ENCODE results near the gene PPP3CB.

GRCh38 chr10:73471226-73471625 lies 24.6 kb downstream of the PPP3CB start:
- TF ChIP-seq ZNF274 (IDR thresholded peaks at IDR 0.05; ENCODE audit: low read depth, low read length) (no peak), SUZ12 (IDR thresholded peaks at IDR 0.05; ENCODE audit: extremely low read depth, insufficient read depth, insufficient read length) (no peak)

All from NT2/D1 (cell line).